Large intestine (tissue), 3 donors: ENCODE measurements around the gene PFKFB3. TPM values are rescaled to one million over a fixed set of nuclear protein-coding genes. Genes with fewer than 3 reads are reported as not detected.
"Not testable (repeated sequence)": the region's sequence is repeated elsewhere in the genome, so short reads cannot be mapped to it uniquely, and the experiment has no call there.

Source experiments
- DNase-seq, 2 donors: peaks; one replicate each; pipeline versions ENCODE4 v3.0.0 to v3.0.0-alpha.2; 2013
- H3K27ac ChIP-seq: one replicate; pipeline ENCODE4 v1.5.1; 2013; ENCODE audit warnings: low read length
- H3K27me3 ChIP-seq: 2 replicates; pipeline ENCODE4 v1.6.1; 2013; ENCODE audit warnings: low read length; ENCODE audit not compliant: control insufficient read depth, insufficient read depth
- H3K36me3 ChIP-seq: 2 replicates; pipeline ENCODE4 v1.6.1; 2013; ENCODE audit warnings: low read length; ENCODE audit not compliant: control insufficient read depth, insufficient read depth
- H3K4me1 ChIP-seq: one replicate; pipeline ENCODE4 v1.6.1; 2013; ENCODE audit warnings: low read length; ENCODE audit not compliant: control insufficient read depth, insufficient read depth
- H3K4me3 ChIP-seq: one replicate; pipeline ENCODE4 v1.5.1; 2013; ENCODE audit warnings: low read length
- H3K9me3 ChIP-seq: one replicate; pipeline ENCODE4 v1.6.1; 2013; ENCODE audit warnings: mild to moderate bottlenecking, low read depth, low read length, moderate library complexity; ENCODE audit not compliant: control insufficient read depth
- WGBS: methylation state at CpG from one replicate; pipeline ENCODE4 v1.1.5; 2013; ENCODE audit warnings: low lambda C conversion rate; ENCODE audit not compliant: insufficient coverage; 5-methylcytosine and 5-hydroxymethylcytosine counted together
- polyA plus RNA-seq: library from polyadenylated mRNA; unstranded; fragments of 120-200 nt; gene quantifications from one replicate; pipeline ENCODE4 v1.2.1, GENCODE V29; 2013

Gene PFKFB3
- polyA plus RNA-seq, 1 donor: 15.3 TPM

DNA sequence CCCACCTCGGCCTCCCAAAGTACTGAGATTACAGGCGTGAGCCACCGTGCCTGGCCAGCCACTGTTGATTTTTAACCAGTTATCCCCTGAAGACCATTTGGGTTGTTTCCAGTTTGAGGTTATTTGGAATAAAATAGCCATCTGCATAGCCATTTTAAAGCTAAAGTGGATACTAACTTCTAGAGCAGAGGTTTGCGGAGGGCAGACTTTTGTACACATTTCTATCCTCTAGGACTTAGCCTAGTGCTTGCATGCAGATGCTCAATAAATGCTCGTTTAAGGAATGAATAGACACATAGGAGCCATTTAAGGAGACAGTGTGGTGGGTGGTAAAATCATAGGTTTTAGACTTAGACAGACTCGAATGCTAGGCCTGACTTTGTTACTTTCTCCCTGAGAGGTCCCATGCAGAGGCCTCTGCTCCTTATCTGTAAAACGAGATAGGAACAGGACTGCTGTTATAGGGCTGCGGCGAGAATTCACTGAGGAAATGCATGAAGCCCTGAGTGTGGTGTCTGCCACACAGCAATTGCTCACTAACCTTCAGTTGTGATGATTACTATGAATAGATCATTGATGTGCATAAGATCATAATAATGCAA is 75.9 kb downstream of the PFKFB3 start:
- Histone ChIP-seq H3K4me1 (peaks cover 18% of the 10 kb centered on the region), H3K27ac (peak overlapping the region; percentile 24), H3K36me3 (no peaks in the 10 kb centered on the region), H3K27me3 (no peaks in the 10 kb centered on the region), H3K9me3 (no peaks in the 10 kb centered on the region), H3K4me3 (no peak overlapping the region)
- WGBS: no CpG with 5 or more reads among the region's 9 CpGs
- DNase-seq: peak in 1 of 2 donors; percentile 52

- H3K4me1 ChIP-seq: peaks cover 18% of the 10 kb centered on the region
- H3K27ac ChIP-seq: peak overlapping the region; percentile 33
- peak; percentile 65 to 88 for DNase-seq
- no peaks in the 10 kb centered on the region for H3K27me3 ChIP-seq
- no CpG with 5 or more reads among the region's 15 CpGs for WGBS
- no peaks in the 10 kb centered on the region for H3K36me3 ChIP-seq
- no peak overlapping the region for H3K4me3 ChIP-seq
- no peaks in the 10 kb centered on the region for H3K9me3 ChIP-seq
Observed at GRCh38 chr10:6279540-6280267, 77.0 kb downstream of the PFKFB3 start.

DNA sequence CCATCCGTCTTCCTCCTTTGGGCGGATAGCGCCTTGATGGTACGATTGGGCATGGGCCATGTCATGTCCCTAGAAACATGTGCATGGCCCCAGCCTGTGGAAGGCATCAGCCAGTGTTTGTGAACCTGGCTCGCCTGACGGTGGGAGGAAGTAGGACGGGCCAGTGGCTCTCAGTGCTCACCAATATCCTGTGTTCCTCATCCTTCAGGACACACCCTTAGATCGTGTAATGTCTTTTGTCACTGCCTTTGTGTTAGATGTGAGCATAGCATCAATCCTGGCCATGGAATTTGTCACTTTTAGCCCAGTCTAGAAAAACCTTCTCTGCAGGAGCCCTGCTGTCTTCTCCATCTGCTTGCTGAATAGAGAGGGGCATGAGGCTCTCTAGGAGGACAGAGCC is 77.6 kb downstream of the PFKFB3 start:
- no CpG with 5 or more reads among the region's 8 CpGs for WGBS
- DNase-seq: no peak
- Histone ChIP-seq H3K36me3 (no peaks in the 10 kb centered on the region), H3K27me3 (no peaks in the 10 kb centered on the region), H3K4me1 (peaks cover 18% of the 10 kb centered on the region), H3K27ac (no peak overlapping the region), H3K9me3 (no peaks in the 10 kb centered on the region), H3K4me3 (no peak overlapping the region)

- H3K27ac ChIP-seq: no peak overlapping the region
- H3K27me3 ChIP-seq: no peaks in the 10 kb centered on the region
- WGBS: no CpG with 5 or more reads among the region's 5 CpGs
- peaks cover 3% of the 10 kb centered on the region for H3K9me3 ChIP-seq
- no peak overlapping the region for H3K4me3 ChIP-seq
- no peaks in the 10 kb centered on the region for H3K36me3 ChIP-seq
- DNase-seq: no peak
- H3K4me1 ChIP-seq: peaks cover 18% of the 10 kb centered on the region
Observed at GRCh38 chr10:6282454-6282958, 79.8 kb downstream of the PFKFB3 start.

DNA sequence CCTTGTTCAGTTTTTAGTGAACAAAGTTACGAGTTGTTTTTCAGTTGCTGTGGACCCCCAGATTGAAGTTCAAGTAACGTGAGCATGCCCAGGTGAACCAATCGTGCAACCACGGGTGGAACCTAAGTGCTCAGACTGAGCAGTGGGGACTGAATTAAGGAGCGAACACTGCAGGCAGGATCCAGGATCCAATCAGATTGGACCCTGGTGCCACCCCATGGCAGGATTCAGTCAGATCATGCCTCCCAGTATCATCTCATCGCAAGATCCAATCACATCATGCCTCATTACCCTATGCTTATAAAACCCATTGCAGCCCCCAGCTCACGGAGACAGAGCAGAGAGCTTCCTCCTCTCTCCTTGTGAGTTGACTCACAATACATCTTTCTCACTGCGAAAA is 80.9 kb downstream of the PFKFB3 start:
- H3K4me3 ChIP-seq: no peak overlapping the region
- DNase-seq: no peak
- no peaks in the 10 kb centered on the region for H3K36me3 ChIP-seq
- H3K27me3 ChIP-seq: no peaks in the 10 kb centered on the region
- peaks cover 15% of the 10 kb centered on the region for H3K4me1 ChIP-seq
- H3K27ac ChIP-seq: no peak overlapping the region
- WGBS: no CpG with 5 or more reads among the region's 8 CpGs
- peaks cover 3% of the 10 kb centered on the region for H3K9me3 ChIP-seq

- not testable (repeated sequence) for DNase-seq, H3K27me3 ChIP-seq, H3K4me3 ChIP-seq, H3K9me3 ChIP-seq, H3K36me3 ChIP-seq, H3K4me1 ChIP-seq, H3K27ac ChIP-seq
- no CpG with 5 or more reads among the region's 3 CpGs for WGBS
Observed at GRCh38 chr10:6290621-6291020, 87.9 kb downstream of the PFKFB3 start.

- no peak overlapping the region for H3K27ac ChIP-seq
Observed at GRCh38 chr10:6292741-6293151, 90.0 kb downstream of the PFKFB3 start.

DNA sequence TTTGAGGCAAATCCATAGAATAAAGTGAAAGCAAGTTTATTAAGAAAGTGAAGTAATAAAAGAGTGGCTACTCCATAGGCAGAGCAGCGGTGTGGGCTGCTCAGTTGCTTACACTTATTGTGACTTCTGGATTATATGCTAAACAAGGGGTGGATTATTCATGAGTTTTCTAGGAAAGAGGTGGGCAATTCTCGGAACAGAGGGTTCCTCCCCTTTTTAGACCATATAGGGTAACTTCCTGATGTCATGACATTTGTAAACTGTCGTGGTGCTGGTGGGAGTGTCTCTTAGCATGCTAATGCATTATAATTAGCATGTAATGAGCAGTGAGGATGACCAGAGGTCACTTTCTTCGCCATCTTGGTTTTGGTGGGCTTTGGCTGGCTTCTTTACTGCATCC is 93.7 kb downstream of the PFKFB3 start:
- not testable (repeated sequence) for H3K27me3 ChIP-seq, H3K4me3 ChIP-seq, H3K27ac ChIP-seq, H3K9me3 ChIP-seq, H3K36me3 ChIP-seq, DNase-seq
- WGBS: no CpG with 5 or more reads among the region's 4 CpGs
- H3K4me1 ChIP-seq: peaks cover 40% of the 10 kb centered on the region

More at GRCh38 chr10:6292741-6293151, 90.0 kb downstream of the PFKFB3 start:
- Histone ChIP-seq H3K4me3 (no peak overlapping the region), H3K9me3 (no peaks in the 10 kb centered on the region), H3K36me3 (no peaks in the 10 kb centered on the region), H3K4me1 (peaks cover 12% of the 10 kb centered on the region), H3K27me3 (no peaks in the 10 kb centered on the region)
- no peak for DNase-seq
- no CpG with 5 or more reads among the region's 7 CpGs for WGBS

DNA sequence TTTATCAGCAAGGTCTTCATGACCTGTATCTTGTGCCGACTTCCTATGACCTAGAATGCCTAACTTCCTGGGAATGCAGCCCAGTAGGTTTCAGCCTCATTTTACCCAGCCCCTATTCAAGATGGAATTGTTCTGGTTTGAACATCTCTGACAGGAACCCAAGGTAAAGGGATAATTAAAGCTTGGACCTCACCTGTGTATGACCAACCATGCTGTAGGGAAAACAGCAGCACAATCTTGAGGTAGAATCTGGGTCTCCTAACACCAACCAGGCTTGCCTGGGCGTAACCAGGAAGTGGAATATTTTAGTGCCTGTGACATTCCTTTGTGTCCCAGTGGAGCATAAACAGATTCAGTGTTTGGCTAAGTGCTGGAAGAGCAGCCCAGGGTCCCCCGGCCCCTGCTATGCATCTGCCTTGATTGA is 94.1 kb downstream of the PFKFB3 start:
- Histone ChIP-seq H3K27ac (no peak overlapping the region), H3K36me3 (no peaks in the 10 kb centered on the region), H3K4me1 (peaks cover 40% of the 10 kb centered on the region), H3K9me3 (no peaks in the 10 kb centered on the region), H3K4me3 (no peak overlapping the region), H3K27me3 (no peaks in the 10 kb centered on the region)
- DNase-seq: peak in 1 of 2 donors; percentile 31
- 50% methylated on average over 1 of the region's 3 CpGs for WGBS

DNA sequence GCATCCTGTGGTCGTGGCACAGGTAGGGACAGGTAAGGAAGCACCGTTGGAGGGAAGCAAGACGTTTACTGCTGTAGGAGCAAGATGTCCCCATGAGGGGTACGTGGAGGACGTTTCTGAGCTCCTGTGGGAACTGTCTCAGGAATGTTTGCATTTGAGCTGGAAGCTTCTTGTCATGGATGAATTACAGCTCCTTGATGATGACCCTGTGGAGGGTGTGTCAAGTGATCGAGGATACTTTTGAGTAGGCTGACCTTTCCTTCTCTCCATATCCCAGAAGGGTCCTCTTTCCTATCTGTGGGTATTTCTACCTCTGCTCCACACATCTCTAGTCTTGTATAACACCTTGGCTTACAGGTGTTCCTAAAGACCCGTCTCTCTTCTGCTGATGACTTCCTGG is 94.8 kb downstream of the PFKFB3 start:
- no peaks in the 10 kb centered on the region for H3K9me3 ChIP-seq
- DNase-seq: no peak
- H3K4me1 ChIP-seq: peaks cover 40% of the 10 kb centered on the region
- WGBS: no CpG with 5 or more reads among the region's 7 CpGs
- no peak overlapping the region for H3K4me3 ChIP-seq
- no peak overlapping the region for H3K27ac ChIP-seq
- H3K36me3 ChIP-seq: no peaks in the 10 kb centered on the region
- H3K27me3 ChIP-seq: no peaks in the 10 kb centered on the region
